H9 (cell line): Measurements from ENCODE around the gene SPN. TPM values are rescaled to one million over a fixed set of nuclear protein-coding genes. Genes with fewer than 3 reads are reported as not detected.
A peak's percentile ranks its signal among the peaks of the same experiment; 100 is the strongest.

ENCODE experiments used
- DNase-seq: peaks from one replicate; pipeline ENCODE4 v3.0.0-alpha.2; 2017
- H2AFZ ChIP-seq: one replicate; pipeline ENCODE4 v1.6.1; 2013; ENCODE audit warnings: mild to moderate bottlenecking, low read length, control low read depth, moderate library complexity
- H2AK5ac ChIP-seq: 2 replicates; pipeline ENCODE4 v1.6.1; 2013; ENCODE audit warnings: low read length, control low read depth, mixed read lengths; ENCODE audit not compliant: insufficient read length
- H2BK120ac ChIP-seq: one replicate; pipeline ENCODE4 v1.6.1; 2013; ENCODE audit warnings: low read depth, mild to moderate bottlenecking, low read length, control low read depth, inconsistent platforms; ENCODE audit not compliant: poor library complexity, severe bottlenecking
- H2BK12ac ChIP-seq: 2 replicates; pipeline ENCODE4 v1.6.1; 2013; ENCODE audit warnings: low read length, control low read depth, mixed read lengths, low read depth; ENCODE audit not compliant: insufficient read length
- H2BK15ac ChIP-seq: 2 replicates; pipeline ENCODE4 v1.6.1; 2013; ENCODE audit warnings: low read depth, low read length, control low read depth
- H2BK20ac ChIP-seq: one replicate; pipeline ENCODE4 v1.6.1; 2013; ENCODE audit warnings: low read depth, mild to moderate bottlenecking, low read length, control low read depth, inconsistent platforms; ENCODE audit not compliant: poor library complexity, severe bottlenecking
- H2BK5ac ChIP-seq: 2 replicates; pipeline ENCODE4 v1.6.1; 2013; ENCODE audit warnings: low read length, control low read depth, mixed read lengths; ENCODE audit not compliant: insufficient read length
- H3K14ac ChIP-seq: 2 replicates; pipeline ENCODE4 v1.6.1; 2013; ENCODE audit warnings: low read length, control low read depth; ENCODE audit not compliant: insufficient read depth
- H3K18ac ChIP-seq: 2 replicates; pipeline ENCODE4 v1.6.1; 2013; ENCODE audit warnings: low read depth, mild to moderate bottlenecking, mixed read lengths, low read length, control low read depth; ENCODE audit not compliant: insufficient read length
- H3K23ac ChIP-seq: 2 replicates; pipeline ENCODE4 v1.6.1; 2013; ENCODE audit warnings: low read length, control low read depth, mixed read lengths, low read depth; ENCODE audit not compliant: insufficient read length
- H3K23me2 ChIP-seq: 2 replicates; pipeline ENCODE4 v1.6.1; 2013; ENCODE audit warnings: low read depth, mild to moderate bottlenecking, mixed read lengths, low read length, control low read depth; ENCODE audit not compliant: insufficient read length, poor library complexity, severe bottlenecking
- H3K27ac ChIP-seq: 2 replicates; pipeline ENCODE4 v1.5.1; 2013; ENCODE audit warnings: low read length, control low read depth, mixed read lengths, low read depth; ENCODE audit not compliant: insufficient read length
- H3K27me3 ChIP-seq: 2 replicates; pipeline ENCODE4 v1.6.1; 2013; ENCODE audit warnings: low read length, control low read depth, inconsistent platforms; ENCODE audit not compliant: insufficient read depth
- H3K4ac ChIP-seq: 2 replicates; pipeline ENCODE4 v1.6.1; 2013; ENCODE audit warnings: low read depth, mild to moderate bottlenecking, control low read depth, inconsistent platforms, low read length, moderate library complexity
- H3K4me1 ChIP-seq: 2 replicates; pipeline ENCODE4 v1.6.1; 2013; ENCODE audit warnings: low read length, control low read depth, inconsistent platforms; ENCODE audit not compliant: insufficient read depth
- H3K4me2 ChIP-seq: 2 replicates; pipeline ENCODE4 v1.6.1; 2013; ENCODE audit warnings: low read length, control low read depth, mixed read lengths; ENCODE audit not compliant: insufficient read length, insufficient read depth
- H3K56ac ChIP-seq: 2 replicates; pipeline ENCODE4 v1.6.1; 2013; ENCODE audit warnings: low read depth, mild to moderate bottlenecking, mixed read lengths, low read length, control low read depth; ENCODE audit not compliant: insufficient read length
- H3K79me1 ChIP-seq: 2 replicates; pipeline ENCODE4 v1.6.1; 2013; ENCODE audit warnings: low read depth, mild to moderate bottlenecking, moderate library complexity, low read length, control low read depth, inconsistent platforms; ENCODE audit not compliant: insufficient read depth, poor library complexity, severe bottlenecking
- H3K79me2 ChIP-seq: 2 replicates; pipeline ENCODE4 v1.6.1; 2013; ENCODE audit warnings: low read length, control low read depth, inconsistent platforms; ENCODE audit not compliant: insufficient read depth
- H3K9ac ChIP-seq: 2 replicates; pipeline ENCODE4 v1.6.1; 2013; ENCODE audit warnings: low read length, control low read depth, mixed read lengths; ENCODE audit not compliant: insufficient read length; ENCODE audit errors: extremely low read depth
- H3K9me3 ChIP-seq: one replicate; pipeline ENCODE4 v1.6.1; 2013; ENCODE audit warnings: low read depth, low read length, inconsistent platforms; ENCODE audit not compliant: control insufficient read depth
- H3T11ph ChIP-seq: one replicate; pipeline ENCODE4 v1.6.1; 2013; ENCODE audit warnings: mild to moderate bottlenecking, low read length, control low read depth, inconsistent platforms
- H4K20me1 ChIP-seq: one replicate; pipeline ENCODE4 v1.6.1; 2013; ENCODE audit not compliant: control insufficient read depth, insufficient read length, insufficient read depth
- H4K5ac ChIP-seq: 2 replicates; pipeline ENCODE4 v1.6.1; 2013; ENCODE audit warnings: low read depth, mild to moderate bottlenecking, mixed read lengths, low read length, control low read depth; ENCODE audit not compliant: insufficient read length
- H4K8ac ChIP-seq: replicated peaks from 2 replicates; pipeline ENCODE4 v1.6.1; 2013; ENCODE audit warnings: low read length, control low read depth, mixed read lengths, low read depth; ENCODE audit not compliant: insufficient read length
- H4K91ac ChIP-seq: 2 replicates; pipeline ENCODE4 v1.6.1; 2013; ENCODE audit warnings: low read depth, mild to moderate bottlenecking, moderate library complexity, mixed read lengths, low read length, control low read depth; ENCODE audit not compliant: insufficient read length
- H3K27ac Mint-ChIP-seq, 3 experiments: 2 replicates in 2 of 3; 3 replicates in 1 of 3; pipeline ENCODE4 v1.8.0; 2020 to 2021; ENCODE audit warnings: mixed read lengths in 3 of 3, mild to moderate bottlenecking in 1 of 3, moderate library complexity in 1 of 3
- H3K27me3 Mint-ChIP-seq: 2 replicates; pipeline ENCODE4 v1.8.0; 2021; ENCODE audit warnings: low read depth, mild to moderate bottlenecking, moderate library complexity, mixed read lengths
- H3K36me3 Mint-ChIP-seq, 3 experiments: 2 replicates in 2 of 3; 3 replicates in 1 of 3; pipeline ENCODE4 v1.8.0; 2020 to 2021; ENCODE audit warnings: low read depth in 3 of 3, mixed read lengths in 3 of 3; ENCODE audit not compliant: insufficient read depth in 1 of 3
- H3K4me1 Mint-ChIP-seq, 2 experiments: 2 replicates each; pipeline ENCODE4 v1.8.0; 2020; ENCODE audit warnings: mixed read lengths in 2 of 2
- H3K4me3 Mint-ChIP-seq, 2 experiments: 2 replicates in 1 of 2; 3 replicates in 1 of 2; pipeline ENCODE4 v1.8.0; 2020 to 2021; ENCODE audit warnings: mild to moderate bottlenecking in 2 of 2, mixed read lengths in 2 of 2, moderate library complexity in 1 of 2
- H3K9me3 Mint-ChIP-seq, 2 experiments: 2 replicates in 1 of 2; 3 replicates in 1 of 2; pipeline ENCODE4 v1.8.0; 2020; ENCODE audit warnings: mild to moderate bottlenecking in 2 of 2, mixed read lengths in 2 of 2, moderate library complexity in 1 of 2
- CTCF ChIP-seq: fragments of 200-600 bp; sonication (generic); conservative IDR thresholded peaks from 3 replicates; pipeline ENCODE4 v1.8.0; 2021; ENCODE audit warnings: antibody characterized with exemption, mild to moderate bottlenecking
- WGBS: extraction: QIAGEN DNeasy Blood & Tissue Kit; methylation state at CpG from one replicate; pipeline ENCODE4 v1.1.7; 2013; ENCODE audit warnings: missing lambda C conversion rate, low lambda C conversion rate, mixed read lengths; ENCODE audit not compliant: insufficient read length; ENCODE audit errors: extremely low coverage; 5-methylcytosine and 5-hydroxymethylcytosine counted together
- total RNA-seq: library from RNA; stranded (reverse); gene quantifications from 2 replicates; pipeline ENCODE4 v1.2.1, GENCODE V29; 2021

SPN gene
- total RNA-seq, 1 experiment from 2014 or later = 0.77 TPM

GRCh38 chr16:29719063-29719462 is 56.0 kb downstream of the SPN start:
- Mint-ChIP-seq H3K4me3 (peak overlapping the region; percentile 17 to 66; a peak in 4 of 5 replicates), H3K4me1 (peaks cover 34 to 38% of the 10 kb centered on the region in 2 experiments), H3K27me3 (no peaks in the 10 kb centered on the region; the same call in 1 of the 2 replicates), H3K27ac (peak overlapping the region; percentile 77 to 97 (median 89); a peak in 6 of 7 replicates), H3K36me3 (peaks cover 40 to 60% (median 43%) of the 10 kb centered on the region in 3 experiments), H3K9me3 (peaks cover 0 to 4% of the 10 kb centered on the region in 2 experiments; a peak in 1 of 5 replicates)
- H3K18ac ChIP-seq = no peak overlapping the region
- H4K5ac ChIP-seq = no peak overlapping the region
- H2BK5ac ChIP-seq = no peak overlapping the region
- no peak overlapping the region for H2AK5ac ChIP-seq
- H3K27me3 ChIP-seq = no peaks in the 10 kb centered on the region
- no peaks in the 10 kb centered on the region for H4K20me1 ChIP-seq
- H2BK20ac ChIP-seq = no peak overlapping the region
- no peak overlapping the region for H4K8ac ChIP-seq
- TF ChIP-seq CTCF = no peak
- H3K56ac ChIP-seq = no peak overlapping the region
- H3K9me3 ChIP-seq = no peaks in the 10 kb centered on the region
- H2AFZ ChIP-seq = no peak overlapping the region
- H2BK15ac ChIP-seq = no peak overlapping the region
- no peaks in the 10 kb centered on the region for H3K23me2 ChIP-seq
- no peak overlapping the region for H3K9ac ChIP-seq
- peaks cover 2% of the 10 kb centered on the region; the same call in 1 of the 2 replicates for H3K4me1 ChIP-seq
- WGBS = no CpG with 5 or more reads among the region's 4 CpGs
- H3K4me2 ChIP-seq = peak overlapping the region; percentile 33
- H3K79me1 ChIP-seq = peaks cover 5% of the 10 kb centered on the region
- H3K23ac ChIP-seq = no peak overlapping the region
- peaks cover 9% of the 10 kb centered on the region; the same call in 1 of the 2 replicates for H3K79me2 ChIP-seq
- no peak overlapping the region for H2BK120ac ChIP-seq
- H3T11ph ChIP-seq = no peak overlapping the region
- no peak overlapping the region for H2BK12ac ChIP-seq
- H3K4ac ChIP-seq = no peak overlapping the region
- DNase-seq = peak; percentile 44
- no peak overlapping the region for H4K91ac ChIP-seq
- H3K27ac ChIP-seq = no peak overlapping the region
- H3K14ac ChIP-seq = no peak overlapping the region

Other genes with a start within 250 kb of the SPN start
- gene BOLA2, start 208.9 kb upstream of the SPN start, total RNA-seq = 9.9 and 12.7 TPM in 2 replicates
- 78.1 and 82.1 TPM in 2 replicates for gene SLX1B, start 208.7 kb upstream of the SPN start, total RNA-seq
- gene SULT1A4, start 203.3 kb upstream of the SPN start, total RNA-seq = 1.9 and 7.6 TPM in 2 replicates
- 51.3 and 55.1 TPM in 2 replicates for gene NPIPB12, start 156.8 kb upstream of the SPN start, total RNA-seq
- 107 TPM in 2 replicates for gene QPRT, start 15.9 kb downstream of the SPN start, total RNA-seq
- gene C16orf54, start 82.7 kb downstream of the SPN start, total RNA-seq = not detected in 2 replicates
- not detected in 2 replicates for gene ZG16, start 115.0 kb downstream of the SPN start, total RNA-seq
- 148 and 151 TPM in 2 replicates for gene KIF22, start 127.5 kb downstream of the SPN start, total RNA-seq
- gene MAZ, start 143.3 kb downstream of the SPN start, total RNA-seq = 412 and 414 TPM in 2 replicates
- gene PRRT2, start 148.9 kb downstream of the SPN start, total RNA-seq = 10.7 and 14.6 TPM in 2 replicates
- gene PAGR1, start 152.9 kb downstream of the SPN start, total RNA-seq = 65.3 and 67.8 TPM in 2 replicates
- gene MVP, start 157.2 kb downstream of the SPN start, total RNA-seq = 2.5 and 3.1 TPM in 2 replicates
- 70.0 and 70.6 TPM in 2 replicates for gene CDIPT, start 200.0 kb downstream of the SPN start, total RNA-seq
- 44.7 and 50.8 TPM in 2 replicates for gene SEZ6L2, start 236.3 kb downstream of the SPN start, total RNA-seq
- 16.7 and 17.9 TPM in 2 replicates for gene ASPHD1, start 237.2 kb downstream of the SPN start, total RNA-seq